Spinal cord (tissue), 10 donors: ENCODE data around the gene FEM1A. TPM values are rescaled to one million over a fixed set of nuclear protein-coding genes. Genes with fewer than 3 reads are reported as not detected.
"Not testable (repeated sequence)": the region's sequence is repeated elsewhere in the genome, so short reads cannot be mapped to it uniquely, and the experiment has no call there.

Source experiments
- DNase-seq, 6 donors: peaks; one replicate each; pipeline versions ENCODE4 v3.0.0 to v3.0.0-alpha.2; 2013 to 2015; ENCODE audit warnings: low spot score in 6 of 6, low read depth in 4 of 6
- H3K27ac ChIP-seq: one replicate; pipeline ENCODE4 v1.5.1; 2013; ENCODE audit warnings: low read depth, low read length, control low read depth
- H3K27me3 ChIP-seq: one replicate; pipeline ENCODE4 v1.6.1; 2013; ENCODE audit warnings: low read length; ENCODE audit not compliant: control insufficient read depth, insufficient read depth
- H3K36me3 ChIP-seq: one replicate; pipeline ENCODE4 v1.6.1; 2013; ENCODE audit warnings: low read length; ENCODE audit not compliant: control insufficient read depth, insufficient read depth
- H3K4me1 ChIP-seq: one replicate; pipeline ENCODE4 v1.6.1; 2013; ENCODE audit warnings: low read length; ENCODE audit not compliant: control insufficient read depth, insufficient read depth
- H3K4me3 ChIP-seq: one replicate; pipeline ENCODE4 v1.5.1; 2013; ENCODE audit warnings: low read depth, low read length, control low read depth
- H3K9me3 ChIP-seq: one replicate; pipeline ENCODE4 v1.6.1; 2013; ENCODE audit warnings: low read length; ENCODE audit not compliant: control insufficient read depth, insufficient read depth
- WGBS: methylation state at CpG from one replicate; pipeline ENCODE4 v1.1.5; 2013; ENCODE audit warnings: missing lambda C conversion rate; ENCODE audit not compliant: insufficient coverage; 5-methylcytosine and 5-hydroxymethylcytosine counted together
- long read RNA-seq, 4 donors: transcript quantifications; one replicate each; lab custom pipeline, GENCODE V29; 2026
- polyA plus RNA-seq, 2 donors: library from polyadenylated mRNA; unstranded; fragments of 120-200 nt; gene quantifications; one replicate each; pipeline ENCODE4 v1.2.1, GENCODE V29; 2013; ENCODE audit not compliant: insufficient read length in 2 of 2
- total RNA-seq, 2 donors: library from RNA; depleted of rRNA in 1 of 2; stranded (reverse); fragments of 120-200 nt in 1 of 2; fragments of >200 nt in 1 of 2; gene quantifications; one replicate each; pipeline versions ENCODE4 v1.2.3 to v1.2.4, GENCODE V29; 2013 to 2014
- donor health status: healthy.

FEM1A gene
- total RNA-seq (10 to 100 TPM; 10.9 to 11.7 TPM), polyA plus RNA-seq (1 to 10 TPM; 4.7 to 5.3 TPM)
- long read RNA-seq, donor 1, full-length matches to known transcripts, result 72 of 72 reads
- long read RNA-seq, donor 1, partial matches to known transcripts, result 0 of 72 reads
- long read RNA-seq, donor 1, other reads (novel, unspliced or antisense), result 0 of 72 reads
- long read RNA-seq, donor 2, full-length matches to known transcripts, result 27 of 27 reads
- long read RNA-seq, donor 2, partial matches to known transcripts, result 0 of 27 reads
- long read RNA-seq, donor 2, other reads (novel, unspliced or antisense), result 0 of 27 reads
- long read RNA-seq, donor 3, full-length matches to known transcripts, result 20 of 20 reads
- long read RNA-seq, donor 3, partial matches to known transcripts, result 0 of 20 reads
- long read RNA-seq, donor 3, other reads (novel, unspliced or antisense), result 0 of 20 reads
- long read RNA-seq, donor 4, full-length matches to known transcripts, result 40 of 40 reads
- long read RNA-seq, donor 4, partial matches to known transcripts, result 0 of 40 reads
- long read RNA-seq, donor 4, other reads (novel, unspliced or antisense), result 0 of 40 reads

- DNase-seq, result peak; percentile 100
- peaks cover 43% of the 10 kb centered on the region for H3K4me1 ChIP-seq
- H3K9me3 ChIP-seq, result no peaks in the 10 kb centered on the region
- peak within 1 kb of the TSS; percentile 47 for H3K27ac ChIP-seq
- H3K4me3 ChIP-seq, result peak within 1 kb of the TSS; percentile 72
- WGBS, result under 1% methylated on average over 80 of the region's 80 CpGs
- H3K27me3 ChIP-seq, result no peaks in the 10 kb centered on the region
- peaks cover 42% of the 10 kb centered on the region for H3K36me3 ChIP-seq
Measured at GRCh38 chr19:4791183-4792018, at the start of gene FEM1A. TSS of gene FEM1A (plus strand) at chr19:4791734. CDS start at chr19:4791855, 121 bp downstream.

GRCh38 chr19:4742723-4743646 is 48.5 kb upstream of the FEM1A start:
- Histone ChIP-seq H3K27ac (no peak overlapping the region), H3K9me3 (no peaks in the 10 kb centered on the region), H3K4me1 (peaks cover 33% of the 10 kb centered on the region), H3K36me3 (no peaks in the 10 kb centered on the region), H3K27me3 (no peaks in the 10 kb centered on the region), H3K4me3 (no peak overlapping the region)
- DNase-seq, result peak in 3 of 6 donors; percentile 45 to 90 (median 66)
- 15% methylated on average over 12 of the region's 12 CpGs for WGBS

- H3K27me3 ChIP-seq, result no peaks in the 10 kb centered on the region
- no peak overlapping the region for H3K4me3 ChIP-seq
- peaks cover 23% of the 10 kb centered on the region for H3K4me1 ChIP-seq
- no peaks in the 10 kb centered on the region for H3K9me3 ChIP-seq
- no peak overlapping the region for H3K27ac ChIP-seq
- peak in 2 of 6 donors; percentile 42 to 57 for DNase-seq
- WGBS, result 33% methylated on average over 4 of the region's 8 CpGs
- no peaks in the 10 kb centered on the region for H3K36me3 ChIP-seq
Measured at GRCh38 chr19:4744451-4745174, 46.9 kb upstream of the FEM1A start.

GRCh38 chr19:4745175-4745574 is 46.4 kb upstream of the FEM1A start:
- 79% methylated on average over 8 of the region's 10 CpGs for WGBS
- H3K9me3 ChIP-seq, DNase-seq, H3K27me3 ChIP-seq, H3K36me3 ChIP-seq, H3K27ac ChIP-seq, H3K4me3 ChIP-seq: not testable (repeated sequence)
- H3K4me1 ChIP-seq, result peaks cover 24% of the 10 kb centered on the region

- Histone ChIP-seq H3K27me3 (no peaks in the 10 kb centered on the region), H3K4me3 (no peak overlapping the region), H3K36me3 (no peaks in the 10 kb centered on the region), H3K27ac (no peak overlapping the region), H3K4me1 (peaks cover 27% of the 10 kb centered on the region), H3K9me3 (no peaks in the 10 kb centered on the region)
- DNase-seq, result no peak
- WGBS, result 93% methylated on average over 6 of the region's 8 CpGs
Measured at GRCh38 chr19:4745986-4746385, 45.5 kb upstream of the FEM1A start.

- 62% methylated on average over 5 of the region's 11 CpGs for WGBS
- Histone ChIP-seq H3K36me3 (no peaks in the 10 kb centered on the region), H3K4me3 (no peak overlapping the region), H3K4me1 (peaks cover 13% of the 10 kb centered on the region), H3K9me3 (no peaks in the 10 kb centered on the region), H3K27me3 (no peaks in the 10 kb centered on the region), H3K27ac (no peak overlapping the region)
- no peak for DNase-seq
Measured at GRCh38 chr19:4748185-4748584, 43.3 kb upstream of the FEM1A start.

- Histone ChIP-seq H3K27me3 (no peaks in the 10 kb centered on the region), H3K27ac (no peak overlapping the region), H3K9me3 (no peaks in the 10 kb centered on the region), H3K4me3 (no peak overlapping the region), H3K36me3 (no peaks in the 10 kb centered on the region), H3K4me1 (peaks cover 10% of the 10 kb centered on the region)
- WGBS, result 67% methylated on average over 8 of the region's 9 CpGs
- no peak for DNase-seq
Measured at GRCh38 chr19:4748589-4748988, 42.9 kb upstream of the FEM1A start.

- no peaks in the 10 kb centered on the region for H3K36me3 ChIP-seq
- H3K27me3 ChIP-seq, result no peaks in the 10 kb centered on the region
- H3K4me3 ChIP-seq, result no peak overlapping the region
- H3K4me1 ChIP-seq, result peaks cover 4% of the 10 kb centered on the region
- peak in 2 of 6 donors; percentile 54 to 85 for DNase-seq
- H3K9me3 ChIP-seq, result no peaks in the 10 kb centered on the region
- H3K27ac ChIP-seq, result no peak overlapping the region
- 86% methylated on average over 5 of the region's 18 CpGs for WGBS
Measured at GRCh38 chr19:4749870-4750590, 41.5 kb upstream of the FEM1A start.
